HepG2 (cell line): ENCODE measurements around the gene FBXO9. TPM values are rescaled to one million over a fixed set of nuclear protein-coding genes. Genes with fewer than 3 reads are reported as not detected.

ENCODE experiments used
- AHR ChIP-seq: IDR thresholded peaks from 2 replicates; pipeline ENCODE4 v1.6.1; 2018; ENCODE audit warnings: missing genetic modification reagents, missing compliant biosample characterization
- ARID5B ChIP-seq: IDR thresholded peaks from 2 replicates; pipeline ENCODE4 v1.4.0; 2020; ENCODE audit warnings: mild to moderate bottlenecking, missing genetic modification reagents
- ARNTL ChIP-seq: sonication (generic); formaldehyde crosslinking; IDR thresholded peaks from 2 replicates; pipeline ENCODE4 v1.4.0; 2020; ENCODE audit warnings: mild to moderate bottlenecking, missing genetic modification reagents
- ATF3 ChIP-seq: sonication (generic); formaldehyde crosslinking; IDR thresholded peaks from 2 replicates; pipeline ENCODE4 v1.4.0; 2020; ENCODE audit warnings: missing genetic modification reagents
- KMT2A ChIP-seq: sonication (generic); formaldehyde crosslinking; IDR thresholded peaks from 2 replicates; pipeline ENCODE4 v1.4.0; 2020; ENCODE audit warnings: missing genetic modification reagents
- MXI1 ChIP-seq: IDR thresholded peaks from 3 replicates; pipeline ENCODE4 v1.6.1; 2012; ENCODE audit warnings: low read depth, low read length, inconsistent platforms, borderline replicate concordance
- PCBP1 ChIP-seq: fragments of 200-400 bp; formaldehyde crosslinking; IDR thresholded peaks from 2 replicates; pipeline ENCODE4 v1.6.1; 2017; ENCODE audit warnings: mild to moderate bottlenecking, low read depth, low read length, borderline replicate concordance
- RFXANK ChIP-seq: IDR thresholded peaks from 2 replicates; pipeline ENCODE4 v1.6.1; 2016
- SMAD3 ChIP-seq: sonication (generic); formaldehyde crosslinking; IDR thresholded peaks from 2 replicates; pipeline ENCODE4 v1.4.0; 2020; ENCODE audit warnings: missing genetic modification reagents
- SSRP1 ChIP-seq: IDR thresholded peaks from 2 replicates; pipeline ENCODE4 v1.6.1; 2016; ENCODE audit warnings: control low read depth
- THAP8 ChIP-seq: sonication (generic); formaldehyde crosslinking; IDR thresholded peaks from 2 replicates; pipeline ENCODE4 v1.5.1; 2020; ENCODE audit warnings: missing genetic modification reagents, mild to moderate bottlenecking, borderline replicate concordance
- ZNF275 ChIP-seq: sonication (generic); formaldehyde crosslinking; IDR thresholded peaks from 2 replicates; pipeline ENCODE4 v1.8.0; 2022; ENCODE audit warnings: missing genetic modification reagents, mild to moderate bottlenecking, inconsistent platforms, borderline replicate concordance
- ZNF296 ChIP-seq: sonication (generic); formaldehyde crosslinking; conservative IDR thresholded peaks from 2 replicates; pipeline ENCODE4 v1.5.0; 2020; ENCODE audit warnings: mild to moderate bottlenecking, missing genetic modification reagents
- ZNF33B ChIP-seq: sonication (generic); formaldehyde crosslinking; IDR thresholded peaks from 2 replicates; pipeline ENCODE4 v1.5.1; 2020; ENCODE audit warnings: mild to moderate bottlenecking, missing genetic modification reagents
- ZNF501 ChIP-seq: sonication (generic); formaldehyde crosslinking; IDR thresholded peaks from 2 replicates; pipeline ENCODE4 v1.5.1; 2020; ENCODE audit warnings: mild to moderate bottlenecking, moderate library complexity, missing genetic modification reagents
- ZNF512 ChIP-seq: sonication (generic); formaldehyde crosslinking; IDR thresholded peaks from 2 replicates; pipeline ENCODE4 v1.4.0; 2020; ENCODE audit warnings: mild to moderate bottlenecking, missing genetic modification reagents
- ZNF800 ChIP-seq: sonication (generic); formaldehyde crosslinking; IDR thresholded peaks from 2 replicates; pipeline ENCODE4 v1.4.0; 2020; ENCODE audit warnings: missing genetic modification reagents
- ZNF879 ChIP-seq: sonication (generic); formaldehyde crosslinking; IDR thresholded peaks from 2 replicates; pipeline ENCODE4 v1.8.1; 2023; ENCODE audit warnings: missing genetic modification reagents
- polyA plus RNA-seq, 8 experiments: library from polyadenylated mRNA; depleted of rRNA in 3 of 8; stranded (reverse) in 7 of 8; unstranded in 1 of 8; fragments of >200 nt; fragmentation: Illumina TruSeq in 4 of 8; extraction: Trizol in 4 of 8; gene quantifications; 2 replicates each; pipeline versions ENCODE4 v1.2.1 to v1.2.3, GENCODE V29; 2011 to 2016; ENCODE audit warnings: low read depth in 4 of 8, missing spikeins in 1 of 8, mixed read lengths in 1 of 8; ENCODE audit not compliant: insufficient read depth in 1 of 8
- total RNA-seq, 5 experiments: library from RNA; depleted of rRNA; stranded (reverse); fragments of >200 nt; fragmentation: Illumina TruSeq; extraction: Trizol; gene quantifications; 2 replicates each; pipeline ENCODE4 v1.2.3, GENCODE V29; 2016; ENCODE audit warnings: low read depth in 1 of 5

Gene FBXO9
- total and polyA plus RNA-seq, 2 of the 13 experiments (the other 11 are each of a cell fraction or from before 2014, with no cell fraction given) = 64.3 to 98.4 TPM

GRCh38 chr6:53119772-53120409 lies 54.7 kb downstream of the FBXO9 start (continued):
- TF ChIP-seq SSRP1 (CRISPR knock-in tag) (peak; percentile 87; the same call in 1 of the 2 replicates), SMAD3 (CRISPR knock-in tag) (peak; percentile 69; the same call in 1 of the 2 replicates), RFXANK (CRISPR knock-in tag) (no peak), AHR (CRISPR knock-in tag) (no peak), ARID5B (peak; percentile 95), THAP8 (no peak), ZNF275 (CRISPR knock-in tag) (no peak), ZNF33B (CRISPR knock-in tag) (0 out of 2 replicates have a peak, but pooled peaks have one; percentile 31), ZNF800 (CRISPR knock-in tag) (no peak), ZNF501 (CRISPR knock-in tag) (peak; percentile 83), ARNTL (peak; percentile 64; the same call in 1 of the 2 replicates), ZNF879 (peak; percentile 51; the same call in 1 of the 2 replicates), KMT2A (CRISPR knock-in tag) (no peak), PCBP1 (no peak), ZNF512 (CRISPR knock-in tag) (no peak; the same call in 1 of the 2 replicates), ZNF296 (CRISPR knock-in tag) (no peak), ATF3 (CRISPR knock-in tag) (peak; percentile 91), MXI1 (no peak)
